PFSK-1 (cell line): ENCODE data around the gene MTERF4.

Experiments used
- FOXP2 ChIP-seq: optimal IDR thresholded peaks from 2 replicates; pipeline ENCODE3; 2011; ENCODE audit warnings: borderline replicate concordance, control low read depth, inconsistent platforms; ENCODE audit not compliant: insufficient read depth; ENCODE audit errors: extremely low read length, extremely low read depth
- POLR2AphosphoS5 ChIP-seq: IDR thresholded peaks from 2 replicates; pipeline ENCODE4 v1.6.1; 2012; ENCODE audit warnings: low read depth, mild to moderate bottlenecking, control low read depth, low read length, moderate library complexity
- SIN3A ChIP-seq: IDR thresholded peaks from 2 replicates; pipeline ENCODE4 v1.6.1; 2012; ENCODE audit warnings: mild to moderate bottlenecking, low read length, moderate library complexity, borderline replicate concordance; ENCODE audit not compliant: insufficient read depth
- TAF1 ChIP-seq: IDR thresholded peaks from 2 replicates; pipeline ENCODE4 v1.6.1; 2012; ENCODE audit warnings: low read length, control low read depth, borderline replicate concordance; ENCODE audit not compliant: insufficient read depth
- TF ChIP-seq, protein P1 (sequence below), 2 experiments: IDR thresholded peaks; 2 replicates each; pipeline versions ENCODE4 v1.6.1 to v1.8.0; 2011 to 2012; ENCODE audit warnings: low read depth in 2 of 2, low read length in 2 of 2, control low read depth in 1 of 2, inconsistent platforms in 1 of 2, mild to moderate bottlenecking in 1 of 2, moderate library complexity in 1 of 2; ENCODE audit not compliant: insufficient read depth in 1 of 2

DNA sequence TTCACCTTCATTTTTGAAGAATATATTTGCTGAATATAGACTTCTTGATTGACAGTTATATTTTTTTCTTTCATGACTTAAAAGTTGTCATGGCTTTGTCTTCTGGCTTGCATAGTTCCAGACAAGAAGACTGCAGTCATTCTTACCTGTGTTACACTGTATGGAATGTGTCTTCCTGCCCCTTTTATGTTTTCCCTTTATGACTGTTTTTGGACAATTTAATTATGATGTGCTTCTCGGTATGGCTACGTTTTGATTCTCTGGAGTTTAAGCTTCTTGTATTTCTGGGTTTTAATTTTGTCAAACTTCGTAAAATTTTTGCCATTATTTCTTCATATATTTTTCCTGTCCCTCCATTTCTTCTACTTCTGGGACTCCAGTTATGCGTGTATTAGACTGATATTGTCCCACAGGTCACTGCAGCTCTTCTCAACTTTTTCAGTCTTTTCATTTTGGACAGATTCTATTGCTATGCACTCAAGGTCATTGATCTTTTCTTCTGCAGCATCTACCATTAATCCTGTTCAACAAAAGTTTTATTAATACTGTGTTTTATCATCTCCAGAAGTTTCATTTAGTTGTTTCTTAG, 17.1 kb downstream of the MTERF4 start:
- TF ChIP-seq POLR2AphosphoS5 = no peak
- TF ChIP-seq, protein P1, sequence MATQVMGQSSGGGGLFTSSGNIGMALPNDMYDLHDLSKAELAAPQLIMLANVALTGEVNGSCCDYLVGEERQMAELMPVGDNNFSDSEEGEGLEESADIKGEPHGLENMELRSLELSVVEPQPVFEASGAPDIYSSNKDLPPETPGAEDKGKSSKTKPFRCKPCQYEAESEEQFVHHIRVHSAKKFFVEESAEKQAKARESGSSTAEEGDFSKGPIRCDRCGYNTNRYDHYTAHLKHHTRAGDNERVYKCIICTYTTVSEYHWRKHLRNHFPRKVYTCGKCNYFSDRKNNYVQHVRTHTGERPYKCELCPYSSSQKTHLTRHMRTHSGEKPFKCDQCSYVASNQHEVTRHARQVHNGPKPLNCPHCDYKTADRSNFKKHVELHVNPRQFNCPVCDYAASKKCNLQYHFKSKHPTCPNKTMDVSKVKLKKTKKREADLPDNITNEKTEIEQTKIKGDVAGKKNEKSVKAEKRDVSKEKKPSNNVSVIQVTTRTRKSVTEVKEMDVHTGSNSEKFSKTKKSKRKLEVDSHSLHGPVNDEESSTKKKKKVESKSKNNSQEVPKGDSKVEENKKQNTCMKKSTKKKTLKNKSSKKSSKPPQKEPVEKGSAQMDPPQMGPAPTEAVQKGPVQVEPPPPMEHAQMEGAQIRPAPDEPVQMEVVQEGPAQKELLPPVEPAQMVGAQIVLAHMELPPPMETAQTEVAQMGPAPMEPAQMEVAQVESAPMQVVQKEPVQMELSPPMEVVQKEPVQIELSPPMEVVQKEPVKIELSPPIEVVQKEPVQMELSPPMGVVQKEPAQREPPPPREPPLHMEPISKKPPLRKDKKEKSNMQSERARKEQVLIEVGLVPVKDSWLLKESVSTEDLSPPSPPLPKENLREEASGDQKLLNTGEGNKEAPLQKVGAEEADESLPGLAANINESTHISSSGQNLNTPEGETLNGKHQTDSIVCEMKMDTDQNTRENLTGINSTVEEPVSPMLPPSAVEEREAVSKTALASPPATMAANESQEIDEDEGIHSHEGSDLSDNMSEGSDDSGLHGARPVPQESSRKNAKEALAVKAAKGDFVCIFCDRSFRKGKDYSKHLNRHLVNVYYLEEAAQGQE (IDR thresholded peaks at IDR 0.05; ENCODE audit: insufficient read depth in 1 of 2, low read depth in 2 of 2, low read length in 2 of 2) = no peak
- no peak for TF ChIP-seq TAF1
- no peak for TF ChIP-seq SIN3A
- TF ChIP-seq FOXP2 = no peak
